ENCODE results near the gene SLC7A7.

- TF ChIP-seq CTCF (IDR thresholded peaks at IDR 0.05; ENCODE audit: poor library complexity, severe bottlenecking) (no peak), POLR2AphosphoS5 (IDR thresholded peaks at IDR 0.05) (no peak), EP300 (conservative IDR thresholded peaks at IDR 0.05; ENCODE audit: poor library complexity, severe bottlenecking) (no peak), RAD21 (conservative IDR thresholded peaks at IDR 0.05) (no peak), EZH2 (IDR thresholded peaks at IDR 0.05; ENCODE audit: borderline replicate concordance, insufficient read depth, low read length, poor library complexity, severe bottlenecking) (no peak)
These were observed 75.8 kb downstream of the SLC7A7 start for GRCh38 chr14:22739423-22739822.

Measured in neural cell (in vitro differentiated cells).